ENCODE data around the gene RIT2. TPM values are rescaled to one million over a fixed set of nuclear protein-coding genes. Genes with fewer than 3 reads are reported as not detected.

Gene RIT2
- total and polyA plus RNA-seq, 4 donors: not detected

GRCh38 chr18:42920621-42921020, 194.9 kb downstream of the RIT2 start:
- Histone ChIP-seq H3K36me3 (ENCODE audit: control insufficient read depth in 4 of 4, insufficient read depth in 4 of 4, low read length in 4 of 4) (no peaks in the 10 kb centered on the region), H3K4me3 (no peak overlapping the region), H3K9ac (ENCODE audit: insufficient read depth in 1 of 2, low read length in 2 of 2) (no peak overlapping the region), H3K27ac (ENCODE audit: low read depth in 1 of 2, low read length in 1 of 2) (no peak overlapping the region), H3K27me3 (ENCODE audit: control insufficient read depth in 3 of 3, insufficient read depth in 3 of 3, low read length in 2 of 3) (no peaks in the 10 kb centered on the region), H3K9me3 (ENCODE audit: control insufficient read depth in 4 of 4, insufficient read depth in 3 of 4, low read length in 3 of 4) (no peaks in the 10 kb centered on the region), H3K4me1 (ENCODE audit: control insufficient read depth in 5 of 5, insufficient read depth in 5 of 5, low read length in 5 of 5) (peaks cover 0 to 19% (median 4%) of the 10 kb centered on the region in 5 donors)
- 19 to 39% methylated on average over 1 of the region's 1 CpG for WGBS, 2 donors
- TF ChIP-seq CTCF (IDR thresholded peaks at IDR 0.05; ENCODE audit: control extremely low read depth, extremely low read depth): no peak
- ATAC-seq (ENCODE audit: insufficient read depth, low FRiP score): no peak
- peak in 1 of 3 donors; percentile 13 for DNase-seq

GRCh38 chr18:42915299-42915698, 200.2 kb downstream of the RIT2 start:
- no peak for ATAC-seq (ENCODE audit: insufficient read depth, low FRiP score)
- WGBS, 2 donors: 54 to 79% methylated on average over 2 of the region's 2 CpGs

GRCh38 chr18:42914476-42914875, 201.0 kb downstream of the RIT2 start:
- 71 to 75% methylated on average over 1 of the region's 1 CpG for WGBS, 2 donors
- H3K27ac ChIP-seq (ENCODE audit: low read depth in 1 of 2, low read length in 1 of 2): no peak overlapping the region

More at GRCh38 chr18:42915299-42915698, 200.2 kb downstream of the RIT2 start:
- Histone ChIP-seq H3K9ac (ENCODE audit: insufficient read depth in 1 of 2, low read length in 2 of 2) (no peak overlapping the region), H3K27me3 (ENCODE audit: control insufficient read depth in 3 of 3, insufficient read depth in 3 of 3, low read length in 2 of 3) (no peaks in the 10 kb centered on the region), H3K9me3 (ENCODE audit: control insufficient read depth in 4 of 4, insufficient read depth in 3 of 4, low read length in 3 of 4) (peaks cover 0 to 2% (median 0%) of the 10 kb centered on the region in 4 donors), H3K27ac (ENCODE audit: low read depth in 1 of 2, low read length in 1 of 2) (no peak overlapping the region), H3K4me3 (no peak overlapping the region), H3K4me1 (ENCODE audit: control insufficient read depth in 5 of 5, insufficient read depth in 5 of 5, low read length in 5 of 5) (peaks cover 0 to 8% (median 6%) of the 10 kb centered on the region in 5 donors), H3K36me3 (ENCODE audit: control insufficient read depth in 4 of 4, insufficient read depth in 4 of 4, low read length in 4 of 4) (no peaks in the 10 kb centered on the region)
- TF ChIP-seq CTCF (IDR thresholded peaks at IDR 0.05; ENCODE audit: control extremely low read depth, extremely low read depth): no peak
- DNase-seq: peak in 1 of 3 donors; percentile 10

More at GRCh38 chr18:42914476-42914875, 201.0 kb downstream of the RIT2 start:
- no peak for TF ChIP-seq CTCF (IDR thresholded peaks at IDR 0.05; ENCODE audit: control extremely low read depth, extremely low read depth)
- H3K9me3 ChIP-seq (ENCODE audit: control insufficient read depth in 4 of 4, insufficient read depth in 3 of 4, low read length in 3 of 4): peaks cover 0 to 3% (median 0%) of the 10 kb centered on the region in 4 donors
- peaks cover 0 to 8% (median 6%) of the 10 kb centered on the region in 5 donors for H3K4me1 ChIP-seq (ENCODE audit: control insufficient read depth in 5 of 5, insufficient read depth in 5 of 5, low read length in 5 of 5)
- H3K4me3 ChIP-seq: no peak overlapping the region
- no peak overlapping the region for H3K9ac ChIP-seq (ENCODE audit: insufficient read depth in 1 of 2, low read length in 2 of 2)
- no peak for ATAC-seq (ENCODE audit: insufficient read depth, low FRiP score)
- H3K27me3 ChIP-seq (ENCODE audit: control insufficient read depth in 3 of 3, insufficient read depth in 3 of 3, low read length in 2 of 3): no peaks in the 10 kb centered on the region
- DNase-seq: peak; percentile 51 to 96 (median 94)
- H3K36me3 ChIP-seq (ENCODE audit: control insufficient read depth in 4 of 4, insufficient read depth in 4 of 4, low read length in 4 of 4): no peaks in the 10 kb centered on the region

Data from lung (tissue), 12 donors.